HG03060 (cell line): ENCODE data around the gene NKX1-1.
"Not testable (repeated sequence)": the region's sequence is repeated elsewhere in the genome, so short reads cannot be mapped to it uniquely, and the experiment has no call there.

Experiments
- ATAC-seq: cut with Tn5 transposase; IDR thresholded peaks from one replicate; pipeline ENCODE4 v1.9.1; 2021; ENCODE audit warnings: low read depth, moderate number of reproducible peaks; ENCODE audit not compliant: unreplicated experiment

Gene NKX1-1

DNA sequence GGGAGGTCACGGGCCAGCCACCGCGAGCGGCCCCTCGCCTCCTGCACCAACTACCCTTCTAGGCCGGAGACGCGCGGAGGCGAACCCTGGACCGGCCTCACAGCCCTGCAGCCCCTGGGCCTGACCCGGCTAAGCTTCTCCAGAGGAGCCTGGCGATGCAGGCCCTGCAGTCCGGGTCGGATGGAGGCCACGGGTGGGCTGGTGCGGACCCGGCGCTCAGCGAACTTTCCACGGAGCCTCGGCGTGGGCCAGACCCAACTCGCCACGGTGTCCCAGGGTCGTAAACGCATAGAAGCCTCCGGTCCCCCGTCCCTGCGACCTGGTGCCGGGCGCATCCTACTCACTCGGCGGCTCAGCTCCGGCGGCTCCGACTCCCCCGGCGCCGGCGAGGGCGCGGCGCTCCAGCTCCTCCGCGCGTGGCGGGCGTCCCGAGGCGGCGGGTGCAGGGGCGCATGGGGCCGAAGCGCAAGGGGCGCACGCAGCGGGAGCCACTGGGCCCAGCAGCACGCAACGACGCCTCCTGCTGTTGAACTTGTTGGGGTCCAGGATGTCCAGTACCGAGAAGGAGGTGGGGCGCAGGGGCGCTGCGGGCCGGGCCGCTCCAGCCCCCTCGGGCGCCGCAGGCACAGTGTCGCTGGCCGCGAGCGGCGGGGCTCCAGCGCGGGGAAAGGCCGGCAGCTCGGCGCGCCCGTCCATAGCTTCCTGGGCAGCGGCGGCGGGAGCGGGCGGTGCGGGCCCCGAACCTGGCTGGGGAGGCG lies 427 bp downstream of the NKX1-1 start:
- ATAC-seq, result no peak

DNA sequence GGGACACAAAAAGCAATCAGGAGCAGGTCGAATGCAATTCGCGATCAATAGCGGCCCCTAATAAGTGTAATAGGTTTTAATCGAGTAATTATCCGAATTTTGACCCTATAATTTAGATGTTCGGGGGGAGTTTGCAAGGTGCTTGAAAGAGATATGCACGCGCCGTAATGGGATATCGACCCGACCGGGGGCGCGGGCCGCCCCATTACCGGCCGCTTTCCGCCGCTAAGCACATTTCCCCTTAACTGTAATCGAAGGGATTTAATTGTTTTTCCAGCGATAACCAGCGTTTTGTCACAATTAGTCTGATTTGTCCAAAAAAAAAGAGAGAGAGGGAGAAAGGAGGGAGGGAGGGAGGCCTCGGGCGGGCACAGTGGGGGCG lies 997 bp downstream of the NKX1-1 start:
- ATAC-seq, result no peak

DNA sequence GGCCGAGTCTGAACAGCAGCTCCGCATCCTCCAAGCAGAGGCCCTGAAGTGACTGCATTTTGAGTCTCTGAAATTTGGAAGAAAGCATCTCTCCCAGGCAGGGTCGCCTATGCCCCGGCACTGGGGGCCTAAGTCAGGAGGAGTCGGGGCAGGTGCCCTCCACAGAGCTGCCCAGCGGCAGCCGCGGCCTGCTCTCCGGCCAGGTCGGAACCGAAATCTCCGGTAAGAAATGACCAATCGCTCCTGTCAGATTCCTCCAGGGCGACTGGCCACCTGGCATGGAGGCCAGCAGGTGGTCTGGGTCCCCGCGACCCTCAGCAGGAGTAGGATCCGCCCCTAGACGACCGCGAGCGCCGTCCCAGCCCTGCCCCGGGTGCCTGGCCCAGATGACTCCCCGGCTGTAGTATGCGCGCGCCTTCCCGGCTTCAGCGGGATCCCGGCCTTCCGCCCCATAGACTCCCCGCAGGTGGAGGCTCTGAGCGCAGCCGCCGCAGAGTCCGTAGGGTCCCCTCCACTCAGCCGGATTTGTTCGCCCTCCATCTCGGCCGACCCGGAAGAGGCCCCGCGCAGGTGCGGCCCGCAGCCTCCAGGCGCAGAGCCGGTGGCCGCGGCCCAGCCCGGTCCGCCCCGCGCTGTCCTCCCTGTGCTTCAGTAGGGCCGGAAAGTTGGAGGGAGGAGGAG lies 1.5 kb downstream of the NKX1-1 start:
- no peak for ATAC-seq

DNA sequence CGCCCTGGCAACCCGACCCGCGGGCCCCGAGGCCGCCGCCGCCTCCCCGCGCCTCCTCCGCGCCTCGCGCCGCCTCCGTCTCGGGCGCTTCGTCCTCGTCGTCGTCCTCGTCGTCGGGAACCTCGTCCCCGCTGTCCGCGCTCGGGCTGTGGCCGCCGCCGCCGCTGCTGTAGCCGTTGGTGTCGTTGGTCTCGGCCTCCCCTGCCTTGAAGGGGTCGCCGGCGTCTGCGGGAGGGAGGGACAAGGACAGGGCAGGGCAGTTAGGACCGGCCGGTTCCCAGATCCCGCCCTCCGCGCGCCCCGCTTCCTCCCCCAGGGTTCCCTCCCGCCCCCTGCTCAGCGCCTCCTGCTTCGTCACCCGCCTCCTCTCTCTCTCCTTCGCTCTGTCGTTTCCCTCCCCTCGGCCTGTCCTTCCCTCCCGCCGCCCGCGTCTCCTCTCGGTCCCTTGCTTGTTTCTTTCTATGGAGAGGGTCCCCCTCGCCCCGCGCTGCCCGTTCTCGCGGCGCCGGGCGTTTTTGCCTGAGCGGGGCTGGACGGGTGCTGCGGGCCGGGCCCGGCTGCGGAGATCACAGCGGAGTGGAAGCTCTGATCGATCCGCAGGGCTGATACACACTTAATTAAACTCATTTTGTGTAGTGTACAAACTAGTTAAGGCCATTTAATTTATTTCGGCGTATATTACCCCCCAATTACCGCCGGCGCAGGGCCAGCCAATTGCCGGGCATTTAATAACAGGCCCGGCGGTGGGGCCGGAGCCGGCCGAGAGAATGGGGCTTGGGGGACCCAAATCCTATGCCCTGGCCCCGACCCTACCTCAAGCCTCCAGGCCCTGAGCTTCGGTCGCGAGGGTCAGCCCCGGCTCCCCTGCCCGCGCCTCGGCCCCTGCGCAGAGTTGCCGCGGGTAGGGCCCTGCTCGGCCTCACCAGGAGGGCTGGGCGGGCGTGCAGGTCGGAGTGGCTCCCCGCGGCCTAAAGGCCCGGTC lies 2.4 kb downstream of the NKX1-1 start:
- no peak for ATAC-seq

DNA sequence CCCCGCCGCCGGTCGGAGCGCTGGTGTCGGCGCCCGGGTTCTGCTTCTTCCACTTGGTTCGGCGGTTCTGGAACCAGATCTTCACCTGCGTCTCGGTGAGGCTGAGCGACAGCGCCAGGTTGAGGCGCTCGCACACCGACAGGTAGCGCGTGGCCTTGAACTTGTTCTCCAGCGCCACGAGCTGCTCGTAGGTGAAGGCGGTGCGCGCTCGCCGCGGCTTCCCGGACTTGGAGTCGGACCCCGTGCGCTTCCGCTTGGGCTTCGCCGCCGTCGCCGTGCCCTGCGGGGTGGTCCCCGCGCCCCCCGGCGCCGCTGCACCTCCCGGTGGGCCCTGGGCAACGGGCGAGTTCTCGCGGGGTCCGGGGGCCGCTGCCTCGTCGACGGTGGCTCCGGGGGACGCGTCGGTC lies 3.1 kb downstream of the NKX1-1 start:
- no peak for ATAC-seq

DNA sequence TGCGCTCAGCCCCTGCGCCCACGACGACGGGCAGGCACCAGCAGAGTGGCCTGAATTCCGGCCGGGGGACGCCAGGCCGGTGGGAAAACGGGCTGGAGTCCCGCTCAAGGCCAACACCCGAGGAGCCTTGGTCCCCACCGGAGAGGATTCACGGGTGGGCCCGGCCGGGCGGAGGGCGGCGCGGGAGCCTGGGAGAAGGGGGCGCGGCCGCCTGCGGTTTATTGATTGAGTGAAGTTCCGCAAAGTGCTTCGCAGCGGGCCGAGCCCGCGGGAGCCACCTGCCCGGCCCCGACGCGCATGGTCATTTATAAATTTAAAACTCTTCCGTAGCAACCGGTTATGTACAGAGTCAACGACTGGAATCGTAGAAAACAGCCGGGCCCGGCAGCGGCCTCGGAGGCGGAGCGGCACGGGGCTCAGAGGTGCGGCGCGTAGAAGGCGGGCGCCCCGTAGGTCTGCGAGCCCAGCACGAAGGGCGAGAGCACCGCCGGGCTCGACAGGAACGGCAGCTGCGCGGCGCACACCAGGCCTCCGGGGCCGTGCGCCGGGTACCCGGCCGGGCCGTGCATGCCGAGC lies 3.6 kb downstream of the NKX1-1 start:
- no peak for ATAC-seq

DNA sequence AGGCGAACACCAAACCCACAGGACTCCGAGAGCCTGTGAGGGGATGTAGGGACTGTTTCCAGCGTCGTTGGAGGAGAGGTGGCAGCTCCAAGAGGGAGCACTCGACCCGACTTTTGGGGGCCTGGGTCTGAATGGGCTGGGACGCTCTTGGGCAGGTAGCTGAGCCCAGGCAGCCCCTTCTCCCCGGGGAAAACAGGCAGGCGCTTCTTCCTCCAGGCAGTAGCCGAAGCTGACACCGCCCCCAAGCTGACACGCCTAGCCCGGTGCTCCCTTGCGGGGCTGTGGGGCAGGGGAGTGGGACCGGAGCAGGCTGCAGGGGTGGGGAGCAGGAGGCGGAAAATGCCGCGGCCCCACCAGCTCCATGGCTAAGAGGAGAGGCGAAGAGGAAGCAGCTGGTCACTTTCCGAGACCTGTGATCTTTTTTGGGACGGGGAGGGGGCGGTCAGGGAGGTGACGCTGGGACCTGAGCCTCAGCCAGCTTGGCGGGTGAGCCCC lies 4.2 kb downstream of the NKX1-1 start:
- ATAC-seq, result no peak

DNA sequence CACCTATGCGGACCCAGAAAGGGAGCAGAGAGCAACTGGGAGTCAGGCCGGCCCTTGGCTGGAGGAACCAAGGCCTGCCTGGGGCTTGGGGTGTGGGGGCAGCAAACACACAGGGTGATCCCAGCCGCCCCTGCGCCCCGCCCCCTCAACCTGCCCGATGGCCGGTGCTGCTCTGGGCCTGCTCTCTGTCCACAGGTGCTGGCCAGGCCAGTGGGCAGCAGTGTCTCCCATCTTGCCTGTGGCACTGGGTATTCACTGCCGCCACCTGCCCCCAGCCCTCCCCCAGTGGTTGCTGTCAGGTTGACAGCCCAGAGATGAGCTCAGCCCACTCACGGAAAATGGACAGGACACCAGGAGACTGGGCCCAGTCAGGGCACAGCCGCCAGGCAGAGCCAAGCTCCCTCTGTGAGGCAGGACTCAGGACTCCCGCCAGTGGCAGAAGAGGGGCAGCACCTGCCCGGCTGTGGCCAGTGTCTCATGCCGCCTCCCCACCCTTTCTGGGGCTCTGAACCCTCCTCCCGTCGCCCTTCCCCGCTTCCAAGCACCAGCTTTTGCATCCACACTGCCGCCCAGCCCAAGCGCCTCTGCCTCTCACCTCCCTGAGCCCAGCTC lies 4.7 kb downstream of the NKX1-1 start:
- ATAC-seq, result no peak

DNA sequence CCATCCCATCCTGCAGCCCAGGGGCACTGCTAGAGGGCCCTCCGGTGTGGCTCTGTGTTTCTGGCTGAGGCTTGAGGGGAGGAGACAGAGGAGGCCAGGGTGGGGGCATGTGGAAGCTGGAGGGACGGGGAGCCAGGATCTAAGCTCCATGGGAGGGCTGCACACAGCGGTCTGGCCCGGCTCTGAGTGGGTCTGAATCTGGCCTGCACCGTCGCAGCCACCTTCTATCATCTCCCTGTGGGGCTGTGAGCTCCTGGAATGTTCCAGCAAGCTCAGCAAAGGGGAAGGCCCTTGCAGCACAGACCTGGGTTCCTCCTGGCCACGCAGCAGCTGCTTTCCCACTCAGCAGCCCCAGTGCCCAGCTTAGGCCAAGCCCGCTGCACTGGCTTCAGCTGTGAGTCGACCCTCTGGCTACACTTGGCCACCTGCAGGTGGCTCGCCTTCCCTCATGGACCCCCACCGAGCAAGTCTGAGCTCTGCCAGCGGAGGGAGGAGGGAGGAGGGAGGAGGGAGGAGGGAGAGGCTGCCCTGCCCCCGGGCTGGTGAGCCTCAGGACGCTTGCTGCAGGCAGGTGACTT lies 5.3 kb downstream of the NKX1-1 start:
- ATAC-seq, result no peak

DNA sequence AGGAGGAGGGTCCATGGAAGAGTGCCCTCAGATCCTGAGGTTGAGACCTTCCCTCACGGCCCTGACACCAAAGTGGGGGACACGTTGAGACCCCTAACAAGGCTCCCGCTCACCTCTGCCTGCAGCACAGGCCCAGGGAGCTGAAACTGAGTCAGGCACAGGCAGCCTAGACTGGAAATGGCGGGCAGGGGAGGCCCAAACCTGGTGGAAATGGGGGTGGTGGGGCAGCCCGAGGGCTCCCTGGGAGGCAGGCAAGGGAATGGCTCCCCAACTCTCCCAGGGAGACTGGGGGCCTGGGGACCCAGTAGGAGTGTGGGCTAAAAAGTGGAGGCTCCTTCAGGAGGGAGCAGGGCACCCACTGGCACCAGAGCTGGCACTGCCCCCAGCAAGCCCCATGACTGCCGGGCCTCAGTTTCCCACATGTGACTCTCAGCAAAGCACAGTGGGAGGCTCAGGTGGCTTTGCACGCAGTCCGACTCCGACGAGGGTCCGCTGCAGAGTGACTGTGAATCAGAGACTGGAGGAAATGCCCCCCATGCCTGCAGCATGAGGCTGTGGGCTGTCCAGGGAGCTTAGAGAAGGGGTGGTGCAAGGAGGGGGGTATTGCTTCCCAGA lies 5.9 kb downstream of the NKX1-1 start:
- ATAC-seq, result no peak

DNA sequence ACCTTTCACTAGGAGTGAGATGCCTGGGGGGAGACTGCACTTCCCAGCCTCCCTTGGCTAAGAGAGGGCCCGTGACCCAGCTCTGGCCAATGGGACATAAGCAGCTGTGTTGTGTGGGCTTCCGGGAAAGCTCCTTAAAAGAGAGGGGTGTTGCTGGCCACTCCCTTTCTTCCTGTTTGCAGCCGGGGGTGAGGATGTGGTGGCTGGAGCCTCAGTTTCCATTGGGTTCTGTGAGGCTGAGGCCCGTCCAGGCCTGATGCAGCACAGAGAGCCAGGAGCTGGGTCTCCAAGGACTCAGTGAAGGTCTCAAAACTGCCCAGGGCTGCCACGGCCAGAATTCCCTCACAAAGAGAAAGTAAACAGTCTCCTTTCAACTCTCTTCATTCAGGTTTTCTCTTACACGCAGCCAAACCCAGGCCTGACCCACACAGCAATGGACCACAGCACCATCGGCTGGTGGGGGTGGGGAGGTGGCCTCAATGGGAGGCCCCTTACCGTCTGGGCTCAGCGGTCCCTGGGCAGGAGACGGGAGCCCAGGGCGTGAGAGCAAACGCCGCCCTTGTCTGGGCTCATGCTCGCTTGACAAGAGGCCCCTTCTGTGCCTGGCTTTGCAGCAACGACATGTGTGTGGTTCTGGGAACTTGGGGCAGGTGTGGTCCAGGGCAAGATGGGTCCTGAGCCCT lies 6.6 kb downstream of the NKX1-1 start:
- ATAC-seq, result no peak

DNA sequence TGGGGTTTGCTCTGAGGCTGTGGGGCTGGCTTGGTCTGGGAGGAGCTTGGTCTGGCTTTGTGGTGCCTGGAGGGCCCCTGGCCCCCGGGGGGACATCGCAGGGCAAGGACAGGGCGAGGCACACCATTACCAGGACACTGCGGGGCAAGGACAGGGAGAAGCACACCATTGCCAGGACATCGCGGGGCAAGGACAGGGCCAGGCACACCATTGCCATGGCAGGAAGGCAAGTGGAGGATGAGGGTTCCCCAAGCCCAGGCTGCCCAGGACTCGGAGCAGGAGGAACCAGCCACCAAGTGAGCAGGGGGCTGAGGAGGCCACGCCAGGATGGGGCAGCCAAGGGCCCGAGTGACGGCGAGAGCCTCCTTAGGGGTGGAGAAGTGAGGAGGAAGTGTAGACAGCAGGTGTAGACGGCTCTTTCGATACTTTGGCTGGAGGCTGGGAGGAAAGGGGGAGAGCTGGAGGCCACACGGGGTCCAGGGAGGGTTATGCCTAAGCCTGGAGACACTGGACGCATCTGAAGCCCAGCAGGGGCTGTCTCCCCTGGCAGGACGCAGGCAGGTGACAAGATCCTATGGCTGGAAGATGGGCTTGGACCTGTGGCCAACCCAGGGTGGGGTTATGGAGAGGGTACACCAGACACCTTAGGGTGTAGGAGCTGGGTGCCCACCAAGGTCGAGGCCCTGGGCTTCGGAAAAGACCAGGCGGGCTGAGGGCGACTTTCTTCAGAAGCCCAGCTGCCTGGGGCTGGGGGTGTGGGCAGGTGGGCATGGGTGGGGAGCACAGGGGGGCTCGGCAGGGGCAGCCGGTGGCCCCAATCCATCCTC lies 7.3 kb downstream of the NKX1-1 start:
- no peak for ATAC-seq

DNA sequence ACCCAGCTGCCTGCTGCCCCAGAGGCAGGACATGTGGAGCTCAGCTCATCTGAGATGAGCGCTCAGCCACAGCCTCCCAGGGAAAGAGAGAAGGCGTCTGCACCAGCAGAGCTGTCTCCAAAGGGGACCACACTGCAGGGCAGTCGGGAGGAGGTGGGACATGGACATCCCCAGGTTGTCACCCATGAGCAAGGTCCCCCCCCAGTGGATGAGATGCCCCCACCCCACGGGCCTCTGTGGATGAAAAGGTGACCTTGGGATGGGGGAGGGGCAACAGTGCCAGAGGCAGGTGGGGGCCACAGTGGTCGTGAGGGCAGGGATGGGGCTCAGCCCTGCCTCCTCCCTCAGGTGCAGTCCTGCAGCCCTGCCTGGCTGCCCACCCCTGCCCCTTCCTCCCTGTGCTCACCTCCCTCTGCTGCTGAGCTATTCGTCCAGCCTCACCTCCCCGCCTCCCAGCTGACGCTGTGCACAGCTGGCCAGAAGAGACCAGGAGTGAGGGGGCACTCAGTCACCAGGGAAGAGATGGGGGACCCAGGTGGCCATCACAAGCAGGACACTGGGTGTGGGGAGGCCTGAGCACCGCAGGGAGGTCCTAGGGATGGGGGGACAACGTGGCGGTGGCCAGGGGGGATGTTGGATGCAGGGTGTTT lies 9.3 kb downstream of the NKX1-1 start:
- ATAC-seq, result no peak

DNA sequence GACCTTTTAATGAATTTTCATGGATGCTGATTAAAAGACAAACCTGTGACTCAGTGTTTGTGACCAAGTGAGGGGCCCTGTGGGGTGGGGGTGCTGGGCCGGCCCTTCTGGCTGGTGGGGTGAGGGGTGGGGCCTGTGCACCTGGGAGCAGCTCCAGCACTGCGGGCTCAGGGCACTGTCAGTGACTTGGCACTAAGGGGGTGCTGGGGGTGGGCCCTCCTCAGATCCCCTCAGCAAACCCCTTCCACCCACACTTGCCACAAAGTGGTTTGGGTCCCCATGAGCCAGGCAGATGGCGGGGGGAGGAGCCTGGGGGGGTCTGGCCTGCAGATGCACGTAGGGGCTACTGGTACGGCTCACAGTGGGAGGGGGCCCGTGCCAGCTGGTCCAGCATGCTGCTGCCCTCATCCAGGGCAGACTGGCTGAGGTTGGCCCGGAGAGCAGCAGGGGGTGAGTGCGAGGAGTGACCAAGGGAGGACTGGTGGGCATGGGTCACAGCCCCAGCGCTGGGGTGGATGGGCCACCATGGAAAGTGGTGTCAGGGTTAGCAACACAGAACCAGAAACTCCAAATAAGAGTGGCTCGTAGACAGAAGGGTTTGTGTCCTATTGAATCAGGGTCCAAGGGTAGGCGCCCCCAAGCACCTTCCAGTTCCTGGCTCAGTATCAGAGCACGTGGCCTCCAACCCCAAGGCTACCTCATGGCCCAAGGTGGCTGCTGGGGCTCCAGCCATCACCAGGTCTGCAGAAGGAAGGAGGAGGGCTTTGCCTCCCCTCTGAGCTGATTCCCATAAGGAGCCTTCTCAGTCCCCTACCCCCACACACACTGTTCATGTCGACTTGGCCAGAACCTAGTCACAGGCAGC lies 10.1 kb downstream of the NKX1-1 start:
- no peak for ATAC-seq

DNA sequence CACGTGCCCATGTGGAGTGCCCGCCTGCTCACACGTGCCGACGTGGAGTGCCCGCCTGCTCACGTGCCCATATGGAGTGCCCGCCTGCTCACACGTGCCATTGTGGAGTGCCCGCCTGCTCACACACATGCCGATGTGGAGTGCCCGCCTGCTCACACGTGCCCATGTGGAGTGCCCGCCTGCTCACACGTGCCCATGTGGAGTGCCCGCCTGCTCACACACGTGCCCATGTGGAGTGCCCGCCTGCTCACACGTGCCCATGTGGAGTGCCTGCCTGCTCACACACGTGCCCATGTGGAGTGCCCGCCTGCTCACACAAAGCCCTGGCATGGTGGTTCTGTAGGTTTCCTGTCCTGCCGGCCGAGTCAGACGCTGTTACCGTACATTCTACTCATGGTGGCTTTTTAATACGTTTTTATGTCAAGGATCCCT lies 10.8 kb downstream of the NKX1-1 start:
- ATAC-seq, result not testable (repeated sequence)

DNA sequence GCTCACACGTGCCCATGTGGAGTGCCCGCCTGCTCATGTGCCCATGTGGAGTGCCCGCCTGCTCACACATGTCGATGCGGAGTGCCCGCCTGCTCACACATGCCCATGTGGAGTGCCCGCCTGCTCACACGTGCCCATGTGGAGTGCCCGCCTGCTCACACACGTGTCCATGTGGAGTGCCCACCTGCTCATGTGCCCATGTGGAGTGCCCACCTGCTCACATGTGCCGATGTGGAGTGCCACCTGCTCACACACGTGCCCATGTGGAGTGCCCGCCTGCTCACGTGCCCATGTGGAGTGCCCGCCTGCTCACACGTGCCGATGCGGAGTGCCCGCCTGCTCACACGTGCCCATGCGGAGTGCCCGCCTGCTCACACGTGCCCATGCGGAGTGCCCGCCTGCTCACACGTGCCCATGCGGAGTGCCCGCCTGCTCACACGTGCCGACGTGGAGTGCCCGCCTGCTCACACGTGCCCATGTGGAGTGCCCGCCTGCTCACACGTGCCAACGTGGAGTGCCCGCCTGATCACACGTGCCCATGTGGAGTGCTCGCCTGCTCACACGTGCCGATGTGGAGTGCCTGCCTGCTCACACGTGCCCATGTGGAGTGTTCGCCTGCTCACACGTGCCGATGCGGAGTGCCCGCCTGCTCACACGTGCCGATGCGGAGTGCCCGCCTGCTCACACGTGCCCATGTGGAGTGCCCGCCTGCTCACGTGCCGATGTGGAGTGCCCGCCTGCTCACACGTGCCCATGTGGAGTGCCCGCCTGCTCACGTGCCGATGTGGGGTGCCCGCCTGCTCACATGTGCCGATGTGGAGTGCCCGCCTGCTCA lies 11.5 kb downstream of the NKX1-1 start:
- not testable (repeated sequence) for ATAC-seq
